NCI-H1105 (cell line): Measurements from ENCODE around the gene TAMALIN.
"Not testable (repeated sequence)": the region's sequence is repeated elsewhere in the genome, so short reads cannot be mapped to it uniquely, and the experiment has no call there.

Source experiments
- DNase-seq: peaks from one replicate; lab custom pipeline; 2025; lab: John Stamatoyannopoulos, UW

The TAMALIN gene

DNA sequence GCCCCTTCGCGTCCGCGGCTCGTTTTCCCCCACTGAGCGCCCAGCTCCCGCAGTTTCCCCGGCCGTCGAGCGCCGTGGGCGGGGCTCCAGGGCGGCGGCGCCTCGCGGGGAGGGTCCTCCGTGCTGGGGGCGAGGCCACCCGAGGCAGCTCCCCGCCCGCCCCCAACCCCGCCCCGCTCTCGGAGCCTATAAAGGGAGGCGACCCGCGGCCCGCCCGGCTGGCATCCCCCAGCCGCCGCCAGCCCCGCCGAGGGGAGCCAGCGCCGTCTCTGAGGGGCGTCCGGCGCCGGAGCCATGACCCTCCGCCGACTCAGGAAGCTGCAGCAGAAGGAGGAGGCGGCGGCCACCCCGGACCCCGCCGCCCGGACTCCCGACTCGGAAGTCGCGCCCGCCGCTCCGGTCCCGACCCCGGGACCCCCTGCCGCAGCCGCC, at the start of gene TAMALIN:
TAMALIN (plus strand) TSS at position 221 of the 432 bp plus-strand sequence; CDS start at position 295, 74 bp downstream.
- peak; percentile 42 for DNase-seq

DNA sequence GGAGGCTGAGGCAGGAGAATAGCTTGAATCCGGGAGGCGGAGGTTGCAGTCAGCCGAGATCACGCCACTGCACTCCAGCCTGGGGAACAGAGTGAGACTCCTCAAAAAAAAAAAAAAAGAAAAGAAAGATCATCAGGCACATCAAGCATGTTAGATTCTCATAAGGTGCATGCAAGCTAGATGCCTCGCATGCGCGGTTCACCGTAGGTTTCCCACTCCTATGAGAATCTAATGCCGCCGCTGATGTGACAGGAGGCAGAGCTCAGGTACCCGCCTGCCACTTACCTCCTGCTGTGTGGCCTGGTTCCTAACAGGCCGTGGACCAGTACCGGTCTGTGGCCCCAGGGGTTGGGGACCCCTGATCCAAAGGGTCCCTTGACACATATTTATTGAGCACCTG, 48.2 kb upstream of the TAMALIN start:
- no peak for DNase-seq

DNA sequence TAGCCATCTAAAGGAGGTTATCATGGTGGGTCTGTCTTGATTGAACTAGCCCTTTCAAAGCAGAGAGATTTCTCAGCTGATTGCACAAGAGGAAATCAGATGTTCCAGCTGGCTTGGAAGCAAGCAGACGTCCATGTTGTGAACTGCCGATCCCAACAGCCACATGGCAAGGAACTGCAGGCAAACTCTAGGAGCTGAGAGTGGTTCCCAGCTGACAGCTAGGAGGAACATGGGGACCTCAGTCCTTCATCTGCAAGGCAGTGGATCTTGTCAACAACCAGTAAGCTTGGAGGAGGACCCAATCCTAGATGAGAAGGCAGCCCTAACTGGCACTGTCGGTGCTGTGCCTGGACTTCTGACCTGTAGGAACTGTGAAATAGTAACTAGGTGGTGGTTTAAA, 47.5 kb upstream of the TAMALIN start:
- no peak for DNase-seq

- no peak for DNase-seq
These were observed 46.8 kb upstream of the TAMALIN start for GRCh38 chr12:51959921-51960320.

GRCh38 chr12:51960488-51960887, 46.3 kb upstream of the TAMALIN start:
- DNase-seq = no peak

- no peak for DNase-seq
These were observed 45.9 kb upstream of the TAMALIN start for GRCh38 chr12:51960890-51961289.

GRCh38 chr12:51961834-51962233, 44.9 kb upstream of the TAMALIN start:
- no peak for DNase-seq

DNA sequence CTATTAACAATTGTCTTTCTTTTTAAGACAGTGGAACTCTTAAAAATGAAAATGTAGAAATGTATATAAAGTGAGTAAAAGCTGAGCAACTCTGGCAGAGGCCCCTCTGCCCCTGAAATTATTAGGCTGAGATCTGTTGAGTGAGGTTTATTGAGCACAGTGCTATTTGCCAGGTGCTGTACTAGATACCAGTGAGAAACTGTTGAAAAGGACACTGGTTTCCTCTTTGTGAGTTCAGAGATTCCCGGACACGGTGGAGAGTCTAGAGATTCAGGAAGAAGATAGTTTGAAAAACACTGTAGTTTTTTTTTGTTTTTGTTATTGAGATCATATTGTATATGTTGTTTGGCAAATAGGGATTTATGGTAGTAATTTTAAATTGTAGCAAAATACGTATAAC, 44.0 kb upstream of the TAMALIN start:
- DNase-seq = no peak

DNA sequence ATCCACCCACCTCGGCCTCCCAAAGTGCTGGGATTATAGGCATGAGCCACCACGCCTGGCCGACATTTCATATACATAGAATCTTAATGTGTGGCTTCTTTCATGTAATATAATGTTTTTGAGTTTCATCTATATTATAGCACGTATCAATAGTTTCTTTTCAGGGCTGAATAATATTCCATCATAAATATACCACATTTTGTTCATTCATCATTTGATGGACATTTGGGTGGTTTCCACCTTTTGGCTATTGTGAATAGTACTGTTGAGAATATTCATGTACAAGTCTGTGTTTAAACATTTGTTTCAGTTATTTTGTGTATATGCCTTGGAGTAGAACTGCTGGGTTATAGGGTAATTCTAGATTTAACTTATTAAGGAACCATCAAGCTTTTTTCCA, 43.3 kb upstream of the TAMALIN start:
- no peak for DNase-seq

DNA sequence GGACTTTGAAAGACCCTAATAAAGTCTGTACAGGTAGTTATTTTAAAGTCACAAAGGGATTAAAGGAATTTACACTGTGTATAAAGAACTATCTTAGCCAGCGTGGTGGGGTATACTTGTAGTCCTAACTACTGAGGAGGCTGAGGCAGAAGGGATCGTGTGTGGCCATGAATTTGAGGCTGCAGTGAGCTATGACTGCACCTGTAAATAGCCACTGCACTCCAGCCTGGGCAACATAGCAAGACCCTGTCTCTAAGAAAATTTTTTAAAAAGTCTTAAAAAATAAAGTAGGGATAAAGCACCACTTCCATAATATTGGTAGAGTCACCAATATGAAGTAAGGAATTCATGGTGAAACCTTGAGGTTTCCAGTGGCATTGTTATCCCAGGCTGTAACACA, 37.1 kb upstream of the TAMALIN start:
- no peak for DNase-seq

DNA sequence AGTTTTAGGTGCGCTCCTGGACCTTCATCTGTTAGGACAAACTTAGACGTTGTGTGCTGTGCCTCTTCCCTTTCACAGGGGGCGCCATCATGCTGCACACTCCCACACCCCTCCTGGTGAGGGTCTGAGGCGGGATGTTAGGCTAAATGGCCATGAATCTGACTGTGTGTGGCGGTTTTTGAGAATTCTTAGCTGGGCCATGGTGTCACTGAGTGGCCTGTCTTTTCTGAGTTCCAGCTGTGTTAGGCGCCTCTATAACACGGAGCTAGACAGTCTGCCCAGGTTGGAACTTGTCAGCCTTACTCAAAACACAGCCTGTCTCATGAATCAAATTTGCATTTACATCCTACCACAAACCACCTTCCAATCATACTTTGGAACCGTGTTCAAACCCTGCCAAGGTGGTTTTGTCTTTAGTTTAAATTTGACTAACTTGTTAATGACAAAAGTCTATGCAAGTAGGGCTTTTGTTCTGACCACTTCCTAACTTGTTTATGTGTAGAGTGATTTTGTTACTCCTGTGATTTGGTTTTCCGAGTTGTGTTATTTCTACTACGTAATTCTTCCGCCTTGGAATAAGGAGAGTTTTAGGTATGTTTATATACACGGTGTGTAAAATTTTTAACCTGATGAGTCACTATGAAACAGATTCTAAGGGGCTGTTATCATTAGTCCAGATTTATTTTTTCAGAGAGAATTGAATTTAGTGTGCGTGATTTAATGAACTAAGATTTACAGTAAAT, 35.7 kb upstream of the TAMALIN start:
- no peak for DNase-seq

GRCh38 chr12:51971679-51972421, 34.9 kb upstream of the TAMALIN start:
- no peak for DNase-seq

DNA sequence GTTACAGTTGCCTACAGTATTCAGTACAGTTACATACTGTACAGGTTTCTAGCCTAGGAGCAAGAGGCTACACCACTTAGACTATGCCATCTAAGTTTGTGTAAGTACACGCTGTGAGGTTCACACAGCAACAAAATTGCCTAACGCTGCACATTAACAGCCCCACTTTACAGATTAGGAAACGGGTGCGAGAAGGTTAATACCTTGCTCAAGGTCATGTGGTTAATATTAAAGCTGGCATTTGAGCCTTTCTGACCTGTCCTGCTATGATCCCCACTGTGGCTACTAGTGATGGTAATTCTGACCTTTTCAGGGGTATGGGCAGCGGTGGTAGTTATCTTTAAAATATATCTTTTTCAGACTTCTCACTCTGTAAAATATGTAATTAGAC, 34.3 kb upstream of the TAMALIN start:
- no peak for DNase-seq

- DNase-seq = no peak
These were observed 33.9 kb upstream of the TAMALIN start for GRCh38 chr12:51972849-51973273.

DNA sequence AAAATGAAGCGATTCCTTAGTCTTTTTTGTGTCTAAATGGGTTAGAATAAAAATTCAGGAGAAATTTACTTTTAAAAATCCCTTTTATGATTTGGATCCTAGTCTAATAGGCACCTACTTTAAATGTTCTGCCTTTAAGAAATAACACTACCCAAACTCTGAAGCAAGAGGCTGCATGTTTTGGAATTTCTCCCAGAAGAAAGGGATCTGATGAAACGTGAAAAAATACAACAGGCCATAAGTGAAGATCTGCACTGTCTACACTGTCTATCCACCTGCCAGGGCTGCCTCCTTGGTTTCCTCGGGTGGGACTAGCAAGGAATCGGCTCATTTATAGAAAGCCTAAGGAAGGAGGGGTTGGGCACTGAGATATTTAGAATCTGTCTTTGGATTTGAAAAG, 33.2 kb upstream of the TAMALIN start:
- DNase-seq = no peak

DNA sequence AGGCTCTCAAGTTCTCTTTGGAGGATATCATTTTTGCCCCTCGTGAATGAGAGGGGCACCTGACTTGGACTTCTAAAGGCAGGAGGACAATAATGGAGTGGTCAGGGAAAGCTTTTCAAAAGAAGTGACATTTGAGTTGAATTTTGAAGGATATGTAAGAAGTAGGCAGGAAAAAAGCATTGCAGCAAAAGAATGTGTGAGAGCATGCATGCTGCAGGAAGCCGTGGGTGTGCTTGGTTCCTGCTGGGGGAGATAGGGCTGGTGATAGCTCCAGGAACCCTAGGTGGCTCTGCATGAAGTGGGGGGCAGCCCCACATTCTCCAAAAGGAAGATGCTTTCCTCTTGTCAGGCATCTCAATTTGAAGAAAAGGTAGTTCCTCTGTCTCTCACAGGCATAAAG, 32.1 kb upstream of the TAMALIN start:
- DNase-seq = no peak

- no peak for DNase-seq
These were observed 31.6 kb upstream of the TAMALIN start for GRCh38 chr12:51975196-51975595.

DNA sequence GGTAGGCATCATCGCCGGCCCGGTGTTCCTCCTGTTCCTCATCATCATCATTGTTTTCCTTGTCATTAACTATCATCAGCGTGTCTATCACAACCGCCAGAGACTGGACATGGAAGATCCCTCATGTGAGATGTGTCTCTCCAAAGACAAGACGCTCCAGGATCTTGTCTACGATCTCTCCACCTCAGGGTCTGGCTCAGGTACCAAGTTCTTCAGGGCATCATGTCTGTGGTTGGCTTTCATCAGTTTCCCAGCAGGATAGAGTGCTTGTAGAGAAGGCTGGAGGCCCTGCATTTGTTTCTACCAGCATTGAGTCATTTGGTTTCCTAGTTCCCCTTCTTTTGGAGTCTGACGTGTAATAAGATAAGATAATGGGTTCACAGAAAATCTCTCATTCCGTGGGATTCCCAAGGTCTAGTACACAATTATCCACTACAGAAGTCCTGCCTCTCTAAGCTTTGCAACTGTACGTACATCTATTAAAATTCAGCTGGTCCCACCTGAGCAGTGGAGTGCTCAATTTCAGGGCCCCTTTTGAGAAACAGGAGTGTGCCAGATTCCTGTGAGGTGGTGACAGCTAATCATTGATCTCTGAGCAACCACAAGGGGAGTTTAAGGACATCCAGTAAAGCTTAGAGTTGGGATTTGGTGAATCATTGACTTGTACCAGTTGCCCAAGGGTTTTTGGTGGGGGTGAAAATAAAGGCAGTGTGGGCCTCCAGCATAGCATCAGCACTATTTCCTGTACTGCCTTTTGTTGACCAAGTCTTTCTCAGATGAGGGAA, 30.2 kb upstream of the TAMALIN start:
- DNase-seq = no peak

DNA sequence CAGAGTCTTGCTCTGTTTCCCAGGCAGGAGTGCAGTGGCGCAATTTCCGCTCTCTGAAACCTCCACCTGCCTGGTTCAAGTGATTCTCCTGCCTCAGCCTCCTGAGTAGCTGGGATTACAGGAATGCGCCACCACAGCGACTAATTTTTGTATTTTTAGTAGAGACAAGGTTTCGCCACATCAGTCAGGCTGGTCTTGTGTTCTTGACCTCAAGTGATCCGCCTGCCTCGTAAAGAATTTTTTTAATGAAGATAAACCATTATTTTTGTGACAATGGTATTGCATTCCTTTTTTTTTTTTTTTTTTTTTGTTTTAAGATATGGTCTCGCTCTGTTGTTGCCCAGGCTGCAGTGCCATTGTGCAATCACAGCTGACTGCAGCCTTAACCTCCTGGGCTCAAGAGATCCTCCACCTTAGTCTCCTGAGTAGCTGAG, 29.4 kb upstream of the TAMALIN start:
- DNase-seq = no peak

GRCh38 chr12:51979306-51979705, 27.4 kb upstream of the TAMALIN start:
- not testable (repeated sequence) for DNase-seq

DNA sequence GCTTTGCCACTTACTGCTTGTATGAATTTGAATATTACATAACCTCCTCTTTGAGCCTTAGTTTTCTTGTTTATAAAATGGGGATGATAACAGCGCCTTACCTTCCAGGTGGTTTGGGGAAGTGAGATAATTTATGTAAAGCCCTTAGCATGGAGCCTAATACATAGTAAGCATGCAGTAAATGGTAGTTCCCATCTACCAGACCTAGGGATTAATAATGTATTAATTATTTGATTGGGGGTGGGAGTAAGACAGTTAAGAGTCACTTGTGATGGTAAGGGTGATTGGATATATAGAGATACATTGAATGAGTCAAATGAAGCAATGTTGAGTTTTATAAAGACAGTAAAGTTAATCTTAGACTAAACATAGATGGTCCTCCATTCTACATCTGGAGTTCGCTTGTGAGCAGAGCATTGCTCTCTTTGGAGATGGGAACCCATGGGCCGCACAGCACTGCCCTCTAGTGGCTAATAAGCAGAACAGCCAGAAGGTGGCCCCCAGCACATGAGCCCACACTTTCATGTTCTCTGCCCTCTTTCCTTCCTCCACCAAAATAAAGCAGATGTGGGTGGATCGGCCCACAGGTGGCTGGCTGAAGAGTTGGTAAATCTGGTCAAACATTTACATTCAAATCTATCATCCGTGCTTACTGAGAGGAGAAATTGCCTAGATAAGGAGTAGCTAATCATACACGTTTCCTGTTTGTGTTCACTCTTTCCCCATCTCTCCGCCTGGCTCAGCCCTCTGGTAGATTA, 26.5 kb upstream of the TAMALIN start:
- no peak for DNase-seq

- DNase-seq = no peak
These were observed 26.0 kb upstream of the TAMALIN start for GRCh38 chr12:51980809-51981127.
